Hematopoietic multipotent progenitor cell (in vitro differentiated cells): ENCODE data around the gene DPEP2. TPM values are rescaled to one million over a fixed set of nuclear protein-coding genes. Genes with fewer than 3 reads are reported as not detected.
"Not testable (repeated sequence)": the region's sequence is repeated elsewhere in the genome, so short reads cannot be mapped to it uniquely, and the experiment has no call there.

Experiments used
- DNase-seq, 3 donors: peaks; one replicate each; pipeline ENCODE4 v3.0.0-alpha.2; 2011 to 2015; ENCODE audit warnings: low read depth in 2 of 3, low spot score in 2 of 3
- small RNA-seq: library from RNA; depleted of rRNA; stranded (forward); fragments of <200 nt; gene quantifications from one replicate; pipeline ENCODE3, GENCODE V24; 2012
- total RNA-seq: library from RNA; depleted of rRNA; stranded (reverse); fragments of >200 nt; gene quantifications from one replicate; pipeline ENCODE4 v1.2.3, GENCODE V29; 2012

Gene DPEP2
- total RNA-seq, 1 donor = 55.2 TPM

- DNase-seq = peak in 2 of 3 donors; percentile 63 to 77
These were observed 59.5 kb downstream of the DPEP2 start for GRCh38 chr16:67939507-67940445.

GRCh38 chr16:67937713-67938112 is 61.6 kb downstream of the DPEP2 start:
- DNase-seq = not testable (repeated sequence)

Small RNAs within 50 kb of the gene (small RNA-seq; reads per million reads assigned to genes)
- not detected for gene RNU6-359P

Other genes with a start within 250 kb of the DPEP2 start
- gene RANBP10, start 192.9 kb downstream of the DPEP2 start, total RNA-seq = 13.7 TPM
- 0.54 TPM for gene TSNAXIP1, start 192.6 kb downstream of the DPEP2 start, total RNA-seq
- gene THAP11, start 157.2 kb downstream of the DPEP2 start, total RNA-seq = 71.6 TPM
- gene NUTF2, start 152.6 kb downstream of the DPEP2 start, total RNA-seq = 146 TPM
- 40.9 TPM for gene CENPT, start 151.8 kb downstream of the DPEP2 start, total RNA-seq
- 112 TPM for gene EDC4, start 126.4 kb downstream of the DPEP2 start, total RNA-seq
- gene NRN1L, start 114.6 kb downstream of the DPEP2 start, total RNA-seq = 0.27 TPM
- 37.4 TPM for gene PSKH1, start 106.2 kb downstream of the DPEP2 start, total RNA-seq
- gene CTRL, start 67.6 kb downstream of the DPEP2 start, total RNA-seq = 2.2 TPM
- gene PSMB10, start 62.6 kb downstream of the DPEP2 start, total RNA-seq = 281 TPM
- 3.5 TPM for gene LCAT, start 55.4 kb downstream of the DPEP2 start, total RNA-seq
- gene SLC12A4, start 30.8 kb downstream of the DPEP2 start, total RNA-seq = 28.0 TPM
- gene DPEP3, start 19.0 kb downstream of the DPEP2 start, total RNA-seq = 10.5 TPM
- gene DPEP2NB, start 16.4 kb upstream of the DPEP2 start, total RNA-seq = under 0.01 TPM
- gene DDX28, start 23.7 kb upstream of the DPEP2 start, total RNA-seq = 32.6 TPM
- gene DUS2, start 23.8 kb upstream of the DPEP2 start, total RNA-seq = 15.1 TPM
- 52.2 TPM for gene NFATC3, start 85.9 kb upstream of the DPEP2 start, total RNA-seq
- gene ESRP2, start 236.6 kb upstream of the DPEP2 start, total RNA-seq = 0.27 TPM
- gene PLA2G15, start 245.9 kb upstream of the DPEP2 start, total RNA-seq = 32.9 TPM